ENCODE results near the gene CACNA1I.

- TF ChIP-seq CTCF (IDR thresholded peaks at IDR 0.05; ENCODE audit: insufficient read depth, low read length, poor library complexity, severe bottlenecking) (no peak), EZH2phosphoT487 (conservative IDR thresholded peaks at IDR 0.05; ENCODE audit: low read length) (no peak)
Observed at GRCh38 chr22:39629851-39630250, 59.3 kb downstream of the CACNA1I start.

All from SU-DHL-6 (cell line).